Fibroblast of peridontal ligament (primary cell): ENCODE measurements around the gene LGALS4.
"Not testable (repeated sequence)": the region's sequence is repeated elsewhere in the genome, so short reads cannot be mapped to it uniquely, and the experiment has no call there.

Experiments
- DNase-seq: peaks from one replicate; pipeline ENCODE4 v3.0.0-alpha.2; 2010; ENCODE audit errors: extremely low read depth

LGALS4 gene

DNA sequence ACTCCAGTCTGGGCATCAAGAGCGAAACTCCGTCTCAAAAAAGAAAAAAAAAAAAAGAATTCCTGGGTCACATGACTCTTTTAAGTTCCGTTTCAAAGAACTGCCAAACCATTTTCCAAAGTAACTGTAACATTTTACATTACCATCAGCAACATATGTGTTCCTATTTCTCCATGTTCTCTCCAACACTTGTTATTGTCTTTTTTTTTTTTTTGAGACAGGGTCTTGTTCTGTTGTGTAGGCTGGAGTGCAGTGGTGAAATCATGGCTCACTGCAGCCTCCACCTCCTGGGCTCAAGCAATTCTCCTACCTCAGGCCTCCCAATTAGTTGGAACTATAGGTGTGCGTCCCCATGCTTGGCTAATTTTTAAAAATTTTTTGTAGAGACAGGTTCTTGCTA, 17.2 kb downstream of the LGALS4 start:
- DNase-seq, result no peak

- DNase-seq, result no peak
Observed at GRCh38 chr19:38793671-38794070, 19.1 kb downstream of the LGALS4 start.

DNA sequence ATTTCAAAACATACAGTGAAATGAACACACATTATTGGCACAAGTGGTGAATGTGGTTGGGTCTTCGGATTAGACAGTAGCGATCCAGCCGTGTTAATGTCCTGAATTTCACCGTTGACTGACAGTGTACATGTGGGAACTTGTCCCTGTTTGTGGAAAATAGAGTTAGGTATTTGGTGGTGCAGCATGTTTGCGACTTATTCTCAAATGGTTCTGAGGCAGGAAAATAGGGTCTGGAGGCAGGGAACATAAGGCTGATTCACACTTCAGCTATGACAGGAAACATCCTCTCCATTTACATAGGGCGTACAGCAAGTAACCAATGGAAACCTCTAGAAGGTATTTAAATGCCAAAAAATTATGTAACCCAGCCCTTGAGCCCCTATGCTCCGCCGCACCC, 19.6 kb downstream of the LGALS4 start:
- DNase-seq, result peak; percentile 25

DNA sequence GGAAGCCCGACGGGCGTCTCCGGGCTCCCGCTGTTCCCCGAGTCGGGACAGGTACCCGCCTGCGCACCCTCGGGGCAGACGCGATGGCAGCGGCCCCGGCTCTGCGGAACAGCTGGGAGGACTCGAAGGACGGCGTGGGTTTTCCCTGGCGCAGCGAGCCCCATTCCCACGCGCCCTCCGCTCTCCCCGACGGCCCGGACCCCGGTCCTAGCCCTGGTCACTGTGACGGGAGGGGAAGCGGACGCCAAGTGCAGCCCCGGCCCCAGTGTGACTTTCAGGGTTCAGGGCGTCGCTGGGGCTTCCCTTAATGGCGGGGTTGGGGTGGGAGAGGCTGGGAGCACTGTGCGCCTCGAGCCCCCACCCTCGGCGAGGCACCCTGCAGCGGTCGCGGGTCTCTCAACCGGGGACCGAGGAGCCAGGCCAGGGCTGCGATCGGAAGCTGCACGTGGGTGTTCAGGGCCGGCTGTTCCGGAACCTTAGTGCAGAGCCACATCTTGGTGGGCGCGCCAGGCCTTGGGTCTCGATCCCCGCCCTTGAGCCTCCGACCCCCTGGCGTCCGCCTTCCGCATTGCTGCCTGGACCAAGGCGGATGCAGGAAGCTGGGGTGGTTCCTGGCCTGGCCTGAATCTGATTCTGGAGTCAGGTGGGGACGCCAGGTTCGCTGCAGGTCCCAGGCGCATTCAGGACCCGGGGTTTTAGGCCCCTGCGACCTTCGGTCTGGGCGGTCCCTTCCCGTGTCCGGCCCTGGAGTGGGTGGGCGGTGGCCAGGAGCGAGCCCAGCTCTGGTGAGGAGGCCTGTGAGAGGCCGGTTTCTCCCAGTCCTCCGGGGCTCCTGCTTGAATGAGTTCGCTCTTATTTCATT, 20.3 kb downstream of the LGALS4 start:
- no peak for DNase-seq

DNA sequence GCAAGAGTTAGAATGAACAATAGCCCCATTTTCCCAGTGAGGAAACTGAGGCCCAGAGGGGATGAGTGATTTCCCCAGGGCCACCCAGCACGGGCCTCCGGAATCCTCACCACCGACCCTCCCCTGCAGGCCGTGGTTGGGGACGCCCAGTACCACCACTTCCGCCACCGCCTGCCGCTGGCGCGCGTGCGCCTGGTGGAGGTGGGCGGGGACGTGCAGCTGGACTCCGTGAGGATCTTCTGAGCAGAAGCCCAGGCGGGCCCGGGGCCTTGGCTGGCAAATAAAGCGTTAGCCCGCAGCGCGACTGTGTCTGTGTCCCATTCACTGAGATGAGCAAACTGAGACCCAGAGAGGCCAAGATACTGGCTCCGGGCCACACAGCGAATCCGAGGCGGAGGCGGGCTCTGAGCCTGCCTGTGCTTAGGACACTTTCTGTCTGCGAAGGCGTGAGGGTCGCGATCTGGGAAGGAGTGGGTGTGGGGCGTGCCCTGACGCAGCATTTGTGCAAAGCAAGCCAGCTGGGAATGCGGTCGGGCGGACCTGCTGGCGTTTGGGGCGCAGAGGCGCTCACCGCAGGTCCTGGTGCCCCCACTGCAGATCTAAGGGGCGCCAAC, 21.2 kb downstream of the LGALS4 start:
- DNase-seq, result not testable (repeated sequence)

DNA sequence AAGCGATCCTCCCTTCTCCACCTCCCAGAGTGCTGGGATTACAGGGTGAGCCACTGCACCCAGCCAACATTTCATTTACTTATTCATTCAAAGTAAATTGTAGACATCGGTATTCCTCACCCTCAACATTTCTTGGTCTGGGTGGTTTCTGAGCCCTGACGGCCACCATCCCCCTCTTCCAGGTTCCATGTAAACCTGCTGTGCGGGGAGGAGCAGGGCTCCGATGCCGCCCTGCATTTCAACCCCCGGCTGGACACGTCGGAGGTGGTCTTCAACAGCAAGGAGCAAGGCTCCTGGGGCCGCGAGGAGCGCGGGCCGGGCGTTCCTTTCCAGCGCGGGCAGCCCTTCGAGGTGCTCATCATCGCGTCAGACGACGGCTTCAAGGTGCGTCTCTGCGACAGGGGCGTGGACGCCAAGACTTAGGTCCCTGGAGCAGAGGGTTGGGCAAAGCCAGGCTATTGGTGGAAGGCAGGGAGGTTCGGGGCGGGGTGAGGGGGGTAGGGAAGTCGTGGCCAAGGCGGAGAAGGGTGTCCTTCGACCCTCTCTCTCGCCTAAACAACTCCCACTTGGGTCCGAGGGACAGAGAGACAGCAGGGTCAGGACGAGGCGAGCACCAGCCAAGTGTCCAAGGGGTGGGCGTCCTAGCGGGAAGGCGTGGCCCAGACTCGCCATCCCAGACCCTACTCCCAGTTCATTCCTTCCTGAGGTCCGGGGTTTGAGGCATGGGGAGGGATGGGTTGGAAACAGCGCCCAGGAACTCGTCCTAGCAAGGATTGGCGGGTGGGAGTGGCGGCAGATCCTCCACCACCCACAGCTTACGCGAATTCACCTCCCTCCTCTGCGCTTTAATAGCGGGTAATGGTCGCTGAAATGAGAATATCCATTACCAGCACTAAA, 22.0 kb downstream of the LGALS4 start:
- not testable (repeated sequence) for DNase-seq

- no peak for DNase-seq
Observed at GRCh38 chr19:38788478-38789243, 24.1 kb downstream of the LGALS4 start, which contains the start of gene LGALS7B. TSS of gene LGALS7B (plus strand) at chr19:38789200. CDS start at chr19:38789227, 27 bp downstream.

- no peak for DNase-seq
Observed at GRCh38 chr19:38786572-38787265, 26.0 kb downstream of the LGALS4 start.

GRCh38 chr19:38786061-38786460, 26.7 kb downstream of the LGALS4 start:
- DNase-seq, result not testable (repeated sequence)

- DNase-seq, result no peak
Observed at GRCh38 chr19:38785187-38785699, 27.5 kb downstream of the LGALS4 start.

DNA sequence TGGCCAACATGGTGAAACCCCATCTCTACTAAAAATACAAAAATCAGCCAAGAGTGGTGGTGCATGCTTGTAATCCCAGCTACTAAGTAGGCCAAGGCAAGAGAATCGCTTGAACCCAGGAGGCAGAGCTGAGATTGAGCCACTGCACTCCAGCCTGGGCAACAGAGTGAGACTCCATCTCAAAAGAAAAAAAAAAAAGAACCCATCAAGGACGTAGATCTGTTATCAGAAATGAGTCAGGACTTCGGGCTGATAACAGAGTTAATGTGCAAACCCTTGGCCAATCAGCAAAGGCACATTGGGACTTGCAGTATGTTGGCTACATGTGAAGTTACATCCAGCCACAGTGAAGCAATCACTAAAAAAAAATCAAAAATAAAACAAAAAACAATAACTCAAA, 28.5 kb downstream of the LGALS4 start:
- no peak for DNase-seq

GRCh38 chr19:38782212-38782611, 30.5 kb downstream of the LGALS4 start:
- not testable (repeated sequence) for DNase-seq

GRCh38 chr19:38781058-38781457, 31.7 kb downstream of the LGALS4 start:
- no peak for DNase-seq

DNA sequence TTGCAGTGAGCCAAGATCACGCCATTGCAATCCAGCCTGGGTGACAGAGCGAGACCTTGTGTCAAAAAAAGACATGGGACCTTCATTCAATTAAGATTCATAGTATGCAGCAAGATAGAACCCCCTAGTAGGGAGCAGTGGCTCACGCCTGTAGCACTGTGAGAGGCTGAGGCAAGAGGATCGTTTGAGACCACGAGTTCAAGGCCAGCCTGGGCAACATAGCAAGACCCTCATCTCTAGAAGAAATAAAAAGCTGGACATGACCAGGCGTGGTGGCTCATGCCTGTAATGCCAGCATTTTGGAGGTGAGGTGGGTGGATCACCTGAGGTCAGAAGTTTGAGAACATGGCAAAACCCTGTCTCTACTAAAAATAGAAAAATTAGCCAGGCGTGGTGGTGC, 32.3 kb downstream of the LGALS4 start:
- DNase-seq, result no peak

GRCh38 chr19:38778733-38779132, 34.0 kb downstream of the LGALS4 start:
- no peak for DNase-seq

GRCh38 chr19:38774181-38774950, 38.4 kb downstream of the LGALS4 start:
- no peak for DNase-seq

DNA sequence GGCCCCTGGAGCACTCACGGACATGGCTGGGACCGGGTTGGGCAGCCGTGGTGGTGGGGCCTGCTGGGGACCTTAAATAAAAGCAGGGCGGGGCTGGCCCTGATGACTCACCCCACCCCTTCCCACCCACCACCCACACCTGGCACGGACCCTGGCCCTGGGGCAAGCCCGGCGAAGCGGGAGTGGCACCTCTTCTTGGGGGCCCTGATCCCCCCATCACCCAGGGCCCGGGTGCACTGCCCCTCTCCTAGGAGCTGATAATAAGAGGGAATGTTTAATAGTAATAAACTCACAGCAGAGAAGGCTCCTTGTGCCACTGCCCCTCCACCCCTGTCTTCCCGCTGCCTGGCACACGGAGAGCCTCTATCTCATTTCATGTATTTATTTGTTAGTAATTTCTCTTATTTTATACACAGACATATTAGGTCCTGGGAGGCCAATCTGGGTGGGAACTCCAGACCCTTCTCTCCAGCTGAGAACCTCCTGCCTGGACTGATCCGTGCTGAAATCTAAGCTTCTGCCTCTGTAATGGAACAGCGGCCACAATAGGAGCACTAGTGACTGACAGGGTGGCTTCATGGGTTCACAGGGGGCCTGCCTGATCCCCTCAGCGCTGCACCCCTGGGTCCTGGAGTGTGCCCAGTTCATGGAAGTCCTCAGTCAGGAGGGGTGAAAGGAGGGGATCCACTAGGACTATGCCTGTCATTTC, 39.1 kb downstream of the LGALS4 start, which contains the start of gene LGALS7:
Gene LGALS7, minus strand, starts transcription at position 49 of the 709 bp plus-strand sequence. Its CDS starts 25 bp downstream, at position 24.
- DNase-seq, result no peak

DNA sequence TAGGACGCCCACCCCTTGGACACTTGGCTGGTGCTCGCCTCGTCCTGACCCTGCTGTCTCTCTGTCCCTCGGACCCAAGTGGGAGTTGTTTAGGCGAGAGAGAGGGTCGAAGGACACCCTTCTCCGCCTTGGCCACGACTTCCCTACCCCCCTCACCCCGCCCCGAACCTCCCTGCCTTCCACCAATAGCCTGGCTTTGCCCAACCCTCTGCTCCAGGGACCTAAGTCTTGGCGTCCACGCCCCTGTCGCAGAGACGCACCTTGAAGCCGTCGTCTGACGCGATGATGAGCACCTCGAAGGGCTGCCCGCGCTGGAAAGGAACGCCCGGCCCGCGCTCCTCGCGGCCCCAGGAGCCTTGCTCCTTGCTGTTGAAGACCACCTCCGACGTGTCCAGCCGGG, 41.2 kb downstream of the LGALS4 start:
- not testable (repeated sequence) for DNase-seq

DNA sequence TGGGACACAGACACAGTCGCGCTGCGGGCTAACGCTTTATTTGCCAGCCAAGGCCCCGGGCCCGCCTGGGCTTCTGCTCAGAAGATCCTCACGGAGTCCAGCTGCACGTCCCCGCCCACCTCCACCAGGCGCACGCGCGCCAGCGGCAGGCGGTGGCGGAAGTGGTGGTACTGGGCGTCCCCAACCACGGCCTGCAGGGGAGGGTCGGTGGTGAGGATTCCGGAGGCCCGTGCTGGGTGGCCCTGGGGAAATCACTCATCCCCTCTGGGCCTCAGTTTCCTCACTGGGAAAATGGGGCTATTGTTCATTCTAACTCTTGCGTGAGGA, 41.8 kb downstream of the LGALS4 start:
- DNase-seq, result not testable (repeated sequence)
